ENCODE data around the gene BEST4.
A peak's percentile ranks its signal among the peaks of the same experiment; 100 is the strongest.
"Not testable (repeated sequence)": the region's sequence is repeated elsewhere in the genome, so short reads cannot be mapped to it uniquely, and the experiment has no call there.

The BEST4 gene

GRCh38 chr1:44801491-44802305, 13.7 kb upstream of the BEST4 start:
- peak; percentile 85 to 90 (median 86) for DNase-seq

GRCh38 chr1:44799770-44800584, 12.0 kb upstream of the BEST4 start, which contains the start of gene PLK3:
Gene PLK3, plus strand, starts transcription at chr1:44800377. Its CDS starts 87 bp downstream, at chr1:44800464.
- peak; percentile 98 to 99 (median 99) for DNase-seq

DNA sequence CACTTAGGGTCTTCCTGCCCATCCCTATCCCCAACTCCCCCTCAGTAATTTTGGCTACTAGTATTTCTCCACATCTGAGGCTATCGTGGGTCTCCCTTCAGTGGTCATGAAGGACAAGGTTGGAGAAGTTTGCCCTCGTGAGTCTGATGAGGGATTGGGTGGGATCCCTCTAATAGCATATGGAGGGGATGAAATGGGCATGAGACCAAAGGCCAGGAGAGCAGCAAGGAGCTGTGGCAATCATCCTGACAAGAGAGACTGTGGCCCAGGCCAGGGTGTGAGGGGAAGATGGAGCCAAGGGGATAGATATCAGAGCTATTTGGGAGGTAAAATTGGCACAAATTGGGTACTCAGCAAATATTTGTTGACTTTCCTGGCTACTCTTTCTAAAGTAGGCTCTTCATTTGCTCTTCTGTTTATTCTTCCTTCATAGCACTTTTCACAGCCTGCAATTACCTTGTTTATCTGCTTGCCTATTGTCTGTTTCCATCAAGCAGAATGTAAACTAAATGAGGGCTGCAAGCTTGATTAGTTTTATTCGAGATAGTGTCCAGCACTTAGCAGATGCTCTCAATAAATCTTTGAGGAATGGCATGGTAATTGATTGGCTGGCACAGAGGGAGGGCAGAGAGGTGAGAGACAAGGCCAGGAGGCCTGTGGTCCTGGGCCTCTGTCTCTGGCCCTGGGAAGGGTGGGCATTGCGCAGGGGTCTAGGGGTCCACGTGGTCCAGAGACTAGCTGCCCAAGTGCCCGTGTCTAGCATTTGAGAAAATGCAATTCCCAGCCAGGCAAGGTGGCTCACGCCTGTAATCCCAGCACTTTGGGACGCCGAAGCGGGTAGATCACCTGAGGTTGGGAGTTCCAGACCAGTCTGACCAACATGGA, 10.8 kb upstream of the BEST4 start:
- DNase-seq: no peak

GRCh38 chr1:44797886-44798285, 9.9 kb upstream of the BEST4 start:
- not testable (repeated sequence) for DNase-seq

GRCh38 chr1:44792736-44793502, 4.9 kb upstream of the BEST4 start:
- DNase-seq: no peak

- DNase-seq: no peak
Measured at GRCh38 chr1:44790968-44791801, 3.2 kb upstream of the BEST4 start.

- DNase-seq: peak in 1 of 3 donors; percentile 13
Measured at GRCh38 chr1:44787506-44787905, 464 bp downstream of the BEST4 start.

GRCh38 chr1:44786841-44787426, 1.0 kb downstream of the BEST4 start:
- DNase-seq: peak in 1 of 3 donors; percentile 15

GRCh38 chr1:44786138-44786840, 1.7 kb downstream of the BEST4 start:
- peak; percentile 58 to 77 (median 66) for DNase-seq

GRCh38 chr1:44785501-44786137, 2.4 kb downstream of the BEST4 start:
- DNase-seq: no peak

DNA sequence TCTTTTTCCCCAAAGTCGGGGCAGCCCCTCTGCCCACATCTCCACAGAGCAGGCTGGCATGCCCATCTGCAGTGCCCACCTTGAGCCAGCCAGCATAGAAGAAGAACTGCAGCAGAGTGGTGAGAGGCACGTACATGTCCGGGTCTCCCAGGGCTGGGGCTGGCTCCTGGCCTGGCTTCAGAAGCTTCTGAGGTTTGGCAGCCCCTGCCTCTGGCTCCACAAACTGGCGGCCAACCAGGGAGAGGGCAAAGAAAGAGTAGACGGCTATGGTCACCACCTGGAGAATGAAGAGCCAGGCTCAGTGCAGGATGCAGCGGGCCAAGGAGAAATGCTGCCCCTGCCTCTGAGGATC, 3.0 kb downstream of the BEST4 start:
- DNase-seq: peak in 1 of 3 donors; percentile 15

DNA sequence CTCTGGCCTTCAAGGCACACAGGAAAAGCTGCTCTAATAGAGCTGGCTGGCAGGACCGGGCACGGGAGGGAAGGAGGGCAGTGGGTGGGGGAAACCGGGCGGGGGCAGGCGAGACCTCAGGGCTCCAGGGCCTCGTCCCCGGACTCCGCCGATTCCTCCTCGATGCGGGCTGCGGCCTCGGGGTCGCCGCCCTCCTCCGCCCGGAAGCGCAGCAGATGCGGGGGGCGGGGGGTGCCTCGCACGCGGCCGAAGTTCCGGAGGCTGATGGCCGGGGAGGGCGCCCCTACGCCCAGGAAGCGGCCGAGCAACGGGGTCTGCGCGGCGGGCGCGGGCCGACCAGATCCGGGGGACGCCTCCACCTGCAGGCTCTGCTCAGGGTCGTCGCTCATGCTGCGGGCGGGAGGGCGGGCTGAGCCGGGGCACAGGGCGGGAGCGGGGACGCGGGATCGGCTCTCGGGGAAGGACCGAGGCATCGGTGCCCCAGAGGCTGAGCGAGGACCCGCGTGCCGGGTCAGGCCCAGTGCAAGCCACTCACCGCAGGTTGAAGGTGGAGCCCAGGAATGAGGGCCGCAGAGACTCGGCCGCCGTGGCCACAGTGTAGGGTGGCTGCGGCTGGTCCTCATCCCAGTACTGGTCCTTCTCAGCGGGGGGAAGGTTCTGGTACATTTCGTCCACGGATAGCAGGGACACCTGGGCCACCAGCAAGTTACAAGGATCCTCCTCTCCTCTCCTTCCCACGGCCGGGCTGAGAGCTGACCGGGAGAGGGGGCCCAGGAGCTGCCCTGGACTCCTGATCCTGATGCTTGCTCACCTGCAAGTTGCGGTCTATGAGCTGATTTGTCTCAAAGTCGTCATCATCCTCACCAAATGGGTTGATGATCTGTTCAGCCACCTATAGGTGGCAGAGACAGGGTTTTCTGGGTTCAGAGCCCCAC, 3.6 kb downstream of the BEST4 start:
- DNase-seq: peak in 2 of 3 donors; percentile 18 to 55

DNA sequence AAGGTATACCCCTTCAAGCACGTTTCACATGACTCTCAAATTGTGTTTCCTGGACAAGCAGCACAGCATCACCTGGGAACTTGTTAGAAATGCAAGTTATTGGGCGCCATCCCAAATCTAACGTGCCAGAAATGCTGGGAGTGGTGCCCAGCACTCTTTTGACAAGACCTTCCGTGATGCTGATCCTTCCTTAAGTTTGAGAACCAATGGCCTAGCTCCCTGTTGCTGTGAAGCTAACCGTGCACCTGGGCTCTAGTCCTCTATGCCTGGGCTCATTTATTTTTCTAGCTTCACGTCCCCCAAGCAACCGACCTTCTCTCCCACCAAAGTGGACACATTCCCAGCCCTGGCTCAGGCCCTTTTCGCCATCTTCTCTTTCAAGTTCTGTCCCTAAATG, 4.3 kb downstream of the BEST4 start:
- peak in 1 of 3 donors; percentile 3 for DNase-seq

DNA sequence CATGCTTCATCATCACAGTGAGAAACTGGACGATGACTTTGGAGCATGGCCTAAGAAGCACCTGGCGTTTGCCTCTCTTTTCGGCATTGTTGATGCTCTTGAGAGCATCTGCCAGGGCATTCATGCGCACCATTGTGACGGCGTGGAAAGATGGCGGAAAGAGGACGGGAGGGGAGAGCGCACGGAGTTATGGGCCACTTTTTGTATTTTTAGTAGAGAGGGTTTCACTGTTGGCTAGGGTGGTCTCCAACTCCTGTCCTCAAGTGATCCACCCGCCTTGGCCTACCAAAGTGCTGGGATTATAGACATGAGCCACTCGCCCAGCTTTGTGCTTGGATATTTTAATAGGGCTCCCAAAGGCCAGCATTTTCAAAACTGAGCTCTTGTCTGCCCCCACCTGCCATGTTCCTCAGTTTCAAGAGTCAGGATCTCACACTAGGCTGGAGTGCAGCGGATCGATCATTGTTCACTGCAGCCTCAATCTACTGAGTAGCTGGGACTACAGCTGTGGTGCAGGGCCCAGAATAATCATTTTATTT, 7.3 kb downstream of the BEST4 start:
- no peak for DNase-seq

DNA sequence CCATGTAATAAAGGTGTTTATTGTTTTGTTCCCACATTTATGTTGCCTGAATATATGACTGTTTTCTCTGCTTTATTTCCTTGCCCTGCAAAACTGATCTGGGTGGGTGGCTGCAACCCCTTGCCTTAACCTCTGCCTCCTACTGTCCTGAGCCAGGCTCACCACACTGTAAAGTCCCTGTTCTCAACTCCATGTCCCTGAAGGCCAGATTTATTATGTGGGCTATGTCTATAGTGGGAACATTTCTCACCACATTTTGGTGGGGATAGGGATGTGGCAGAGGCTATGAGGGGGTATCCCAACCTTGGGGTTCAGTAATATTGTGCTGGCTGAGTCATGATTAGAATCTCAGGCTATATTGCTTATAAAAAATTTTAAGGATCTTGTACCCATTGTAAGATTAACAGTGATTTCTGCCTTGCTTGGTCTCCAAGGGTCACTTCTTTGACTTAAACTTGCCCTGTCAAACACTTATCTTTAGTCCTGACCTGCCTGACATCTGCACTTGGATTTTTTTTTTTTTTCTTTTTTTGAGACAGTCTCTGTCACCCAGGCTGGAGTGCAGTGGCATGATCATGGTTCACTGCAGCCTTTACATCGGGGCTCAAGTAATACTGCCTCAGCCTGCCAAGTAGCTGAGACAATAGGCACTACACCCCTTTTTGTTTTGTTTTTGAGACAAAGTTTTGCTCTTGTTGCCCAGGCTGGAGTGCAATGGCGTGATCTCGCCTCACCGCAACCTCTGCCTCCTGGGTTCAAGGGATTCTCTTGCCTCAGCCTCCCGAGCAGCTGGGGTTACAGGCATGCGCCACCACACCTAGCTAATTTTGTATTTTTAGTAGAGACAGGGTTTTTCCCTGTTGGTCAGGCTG, 9.0 kb downstream of the BEST4 start:
- DNase-seq: no peak

GRCh38 chr1:44777969-44778635, 9.9 kb downstream of the BEST4 start:
- peak; percentile 57 to 58 (median 57) for DNase-seq

All from suppressor macrophage treated with lipopolysaccharide for 1 hour (primary cell).